Caki2 (cell line): ENCODE results near the gene HOXA11. TPM values are rescaled to one million over a fixed set of nuclear protein-coding genes. Genes with fewer than 3 reads are reported as not detected.

Experiments used
- DNase-seq: peaks from one replicate; pipeline ENCODE4 v3.0.0-alpha.2; 2015; ENCODE audit warnings: low read depth
- in situ Hi-C: cut with HindIII; loops from 2 replicates; pipeline ENCODE4 v1.10.0; 2016; ENCODE audit warnings: low sequenced_read_pairs, low pct_unique_long_range_greater_than_20kb, mixed read lengths
- total RNA-seq: library from RNA; depleted of rRNA; stranded (reverse); fragments of >200 nt; shearing (Covaris generic); gene quantifications from 2 replicates; pipeline ENCODE4 v1.2.3, GENCODE V29; 2014; ENCODE audit warnings: low replicate concordance

Gene HOXA11
- total RNA-seq, 1 experiment from 2014 or later: not detected

- DNase-seq: peak; percentile 54
- in situ Hi-C loops: no loop called here
Measured at GRCh38 chr7:27155816-27156507, 29.1 kb downstream of the HOXA11 start.

- in situ Hi-C loops: no loop called here
- DNase-seq: no peak
Measured at GRCh38 chr7:27154901-27155815, 29.9 kb downstream of the HOXA11 start.

GRCh38 chr7:27154369-27154768, 30.7 kb downstream of the HOXA11 start:
- in situ Hi-C loops: no loop called here
- DNase-seq: no peak

GRCh38 chr7:27153526-27153925, 31.5 kb downstream of the HOXA11 start:
- no peak for DNase-seq
- in situ Hi-C loops: no loop called here

GRCh38 chr7:27152816-27153442, 32.1 kb downstream of the HOXA11 start:
- no peak for DNase-seq
- in situ Hi-C loops: no loop called here

GRCh38 chr7:27151931-27152815, 32.9 kb downstream of the HOXA11 start, which contains the start of gene HOXA3:
HOXA3 (minus strand) TSS chr7:27152583; CDS start chr7:27110640, 41,943 bp downstream.
- in situ Hi-C loops: no loop called here
- peak; percentile 35 for DNase-seq

GRCh38 chr7:27151341-27151930, 33.6 kb downstream of the HOXA11 start:
- DNase-seq: no peak
- in situ Hi-C loops: no loop called here

GRCh38 chr7:27150568-27151340, 34.3 kb downstream of the HOXA11 start:
- in situ Hi-C loops: no loop called here

GRCh38 chr7:27149842-27150567, 35.0 kb downstream of the HOXA11 start:
- in situ Hi-C loops: no loop called here
- DNase-seq: no peak

More at GRCh38 chr7:27150568-27151340, 34.3 kb downstream of the HOXA11 start:
- DNase-seq: peak; percentile 89

GRCh38 chr7:27148756-27149641, 36.0 kb downstream of the HOXA11 start:
- in situ Hi-C loops: no loop called here
- DNase-seq: no peak

- in situ Hi-C loops: no loop called here
- no peak for DNase-seq
Measured at GRCh38 chr7:27148031-27148755, 36.8 kb downstream of the HOXA11 start.

- in situ Hi-C loops: no loop called here
- DNase-seq: no peak
Measured at GRCh38 chr7:27147199-27148030, 37.6 kb downstream of the HOXA11 start, which contains the start of gene HOXA6. HOXA6 (minus strand) TSS chr7:27147774; CDS start chr7:27147749, 25 bp downstream.

- no peak for DNase-seq
- in situ Hi-C loops: no loop called here
Measured at GRCh38 chr7:27146491-27147198, 38.4 kb downstream of the HOXA11 start.
